NCI-H345 treated with DMSO at 0.1 percent for 48 hours (cell line): ENCODE results near the gene SHOC2.
"Not testable (repeated sequence)": the region's sequence is repeated elsewhere in the genome, so short reads cannot be mapped to it uniquely, and the experiment has no call there.

Experiments
- DNase-seq: peaks from one replicate; lab custom pipeline; 2025; ENCODE audit not compliant: unreplicated experiment; lab: John Stamatoyannopoulos, UW

Gene SHOC2

GRCh38 chr10:110901954-110902819 lies 17.2 kb upstream of the SHOC2 start:
- no peak for DNase-seq

DNA sequence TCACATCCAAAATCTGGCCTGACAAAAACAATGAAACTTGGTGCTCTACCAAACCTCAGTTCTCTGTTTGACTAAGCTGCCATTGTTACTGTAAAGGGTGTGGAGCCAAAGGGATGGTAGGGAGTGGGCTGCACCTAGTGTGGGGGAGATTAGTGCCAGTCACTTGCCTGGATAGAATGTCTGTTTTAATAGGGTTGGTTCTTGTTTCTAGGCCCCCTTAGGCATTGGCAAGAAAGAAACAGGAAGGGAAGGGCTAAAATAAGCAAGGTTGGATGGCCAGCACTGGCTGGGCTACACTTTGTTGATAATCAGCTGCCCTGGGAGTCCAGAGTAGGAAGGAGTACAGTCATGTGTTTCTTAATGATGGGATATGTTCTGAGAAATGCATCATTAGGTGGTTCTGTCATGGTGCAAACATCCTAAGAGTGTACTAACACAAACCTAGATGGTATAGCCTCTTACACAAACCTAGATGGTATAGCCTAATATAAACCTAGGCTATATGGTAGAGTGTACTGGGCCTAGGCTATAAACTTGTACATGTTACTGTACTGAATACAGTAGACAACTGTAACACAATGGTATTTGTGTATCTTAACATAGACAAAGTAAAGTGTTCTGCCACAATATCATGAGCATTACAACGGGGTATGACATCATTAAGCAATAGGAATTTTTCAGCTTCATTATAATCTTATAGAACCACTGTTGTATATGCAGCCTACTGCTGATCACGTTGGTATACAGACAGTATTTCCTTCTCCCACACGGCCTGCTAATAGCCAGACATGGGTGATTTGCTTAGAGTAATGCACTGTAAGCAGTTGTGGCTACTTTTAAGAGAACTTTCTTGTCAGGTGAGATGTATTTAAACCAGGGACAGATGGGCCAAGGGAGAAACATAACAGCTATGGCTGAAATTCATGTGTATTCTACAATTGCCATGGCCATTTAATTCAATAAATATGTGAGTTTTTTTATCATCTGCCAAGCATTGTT lies 15.8 kb upstream of the SHOC2 start:
- no peak for DNase-seq

DNA sequence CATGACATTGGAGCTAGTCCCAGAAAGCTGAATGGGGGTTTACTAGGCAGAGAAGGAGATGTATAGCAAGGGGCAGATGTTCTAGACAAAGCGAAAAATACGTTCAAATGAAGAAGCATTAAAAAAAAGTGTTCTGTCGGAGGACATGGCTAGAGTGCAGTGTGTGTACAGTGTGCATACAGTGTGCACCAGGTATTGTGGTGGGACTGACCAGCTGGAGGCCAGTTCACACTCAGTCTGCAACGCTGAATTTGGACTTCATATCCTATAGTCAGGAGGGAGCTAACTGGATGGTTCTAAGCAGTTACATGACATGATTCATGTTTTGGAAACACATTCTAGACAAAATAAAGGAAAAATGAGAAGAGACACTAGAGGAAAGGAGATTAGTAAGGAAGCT lies 9.3 kb upstream of the SHOC2 start:
- no peak for DNase-seq

GRCh38 chr10:110912374-110912773 lies 7.0 kb upstream of the SHOC2 start:
- DNase-seq: no peak

GRCh38 chr10:110914431-110914830 lies 5.0 kb upstream of the SHOC2 start:
- no peak for DNase-seq

- no peak for DNase-seq
Measured at GRCh38 chr10:110915035-110915434, 4.4 kb upstream of the SHOC2 start.

DNA sequence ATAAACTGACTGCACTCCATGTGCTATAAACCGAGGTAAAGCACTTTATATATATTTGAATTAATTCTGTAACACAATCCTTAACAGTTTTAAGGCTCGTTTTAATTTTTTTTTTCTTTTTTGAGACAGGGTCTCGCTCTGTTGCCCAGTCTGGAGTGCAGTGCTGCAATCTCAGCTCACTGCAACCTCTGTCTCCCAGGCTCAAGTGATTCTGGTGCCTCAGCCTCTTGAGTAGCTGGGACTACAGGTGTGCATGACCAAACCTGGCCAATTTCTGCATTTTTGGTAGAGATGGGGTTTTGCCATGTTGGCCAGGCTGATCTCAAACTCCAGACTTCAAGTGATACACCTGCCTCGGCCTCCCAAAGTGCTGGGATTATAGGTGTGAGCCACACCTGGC lies 3.8 kb upstream of the SHOC2 start:
- DNase-seq: not testable (repeated sequence)

DNA sequence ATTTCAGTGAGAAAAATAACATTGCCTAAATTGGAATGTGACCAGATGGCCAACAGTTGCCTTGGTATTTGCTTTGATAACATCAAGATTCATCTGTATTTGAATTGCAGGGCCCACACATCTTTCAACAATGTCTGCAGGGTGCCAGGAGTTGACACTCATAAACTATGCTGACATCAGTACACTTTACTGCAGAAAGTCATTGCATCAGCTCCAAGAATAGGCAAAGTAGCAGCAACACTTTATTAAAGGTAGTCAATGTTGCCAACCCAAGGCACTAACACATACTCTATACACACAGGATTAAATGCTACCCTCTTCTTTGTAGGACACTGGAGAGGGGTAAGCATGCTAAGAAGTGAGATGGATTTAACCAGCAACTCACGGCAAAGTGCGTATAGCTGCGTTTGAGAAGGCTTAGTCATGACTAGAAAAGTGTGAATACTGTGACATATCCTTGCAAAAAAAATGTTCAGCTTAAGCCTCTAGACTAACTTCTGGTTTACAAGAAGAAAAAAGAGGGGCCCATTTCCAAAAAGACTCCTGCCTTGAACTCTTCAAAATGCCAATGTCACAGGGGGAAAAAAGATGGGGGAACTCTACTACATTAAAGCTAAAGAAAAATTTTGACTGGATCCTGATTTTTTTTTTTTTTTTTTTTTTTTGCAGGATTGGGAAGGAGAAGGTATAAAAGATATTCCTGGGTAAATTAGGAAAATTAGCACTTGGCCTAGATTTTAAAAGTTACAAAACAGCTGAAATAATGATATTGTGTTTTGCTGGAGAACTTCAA lies 2.7 kb upstream of the SHOC2 start:
- DNase-seq: no peak

DNA sequence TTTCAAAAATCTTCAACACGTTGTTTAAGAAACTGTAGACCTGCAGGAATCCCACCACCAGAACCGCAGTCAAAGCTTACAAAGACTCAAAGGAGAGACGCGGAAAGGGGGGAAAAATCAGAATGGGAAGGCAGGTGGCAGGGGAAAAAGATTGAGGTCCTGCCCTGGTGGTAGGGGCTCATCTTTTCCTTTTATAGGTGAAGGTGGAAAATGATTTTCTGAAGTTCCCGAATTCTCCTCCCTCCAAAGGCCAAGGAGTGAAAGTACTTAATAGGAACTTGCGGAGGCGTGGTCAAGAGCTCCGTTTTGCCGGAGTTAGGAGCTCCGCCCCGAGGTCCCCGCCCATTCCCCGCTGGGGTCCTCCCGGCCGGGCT lies 1.1 kb upstream of the SHOC2 start:
- peak; percentile 40 for DNase-seq

- peak; percentile 96 for DNase-seq
Measured at GRCh38 chr10:110918643-110919348, 608 bp upstream of the SHOC2 start, which contains the start of gene BBIP1. Gene BBIP1, minus strand, starts transcription at chr10:110919180. Its CDS starts 1,023 bp downstream, at chr10:110918157.

DNA sequence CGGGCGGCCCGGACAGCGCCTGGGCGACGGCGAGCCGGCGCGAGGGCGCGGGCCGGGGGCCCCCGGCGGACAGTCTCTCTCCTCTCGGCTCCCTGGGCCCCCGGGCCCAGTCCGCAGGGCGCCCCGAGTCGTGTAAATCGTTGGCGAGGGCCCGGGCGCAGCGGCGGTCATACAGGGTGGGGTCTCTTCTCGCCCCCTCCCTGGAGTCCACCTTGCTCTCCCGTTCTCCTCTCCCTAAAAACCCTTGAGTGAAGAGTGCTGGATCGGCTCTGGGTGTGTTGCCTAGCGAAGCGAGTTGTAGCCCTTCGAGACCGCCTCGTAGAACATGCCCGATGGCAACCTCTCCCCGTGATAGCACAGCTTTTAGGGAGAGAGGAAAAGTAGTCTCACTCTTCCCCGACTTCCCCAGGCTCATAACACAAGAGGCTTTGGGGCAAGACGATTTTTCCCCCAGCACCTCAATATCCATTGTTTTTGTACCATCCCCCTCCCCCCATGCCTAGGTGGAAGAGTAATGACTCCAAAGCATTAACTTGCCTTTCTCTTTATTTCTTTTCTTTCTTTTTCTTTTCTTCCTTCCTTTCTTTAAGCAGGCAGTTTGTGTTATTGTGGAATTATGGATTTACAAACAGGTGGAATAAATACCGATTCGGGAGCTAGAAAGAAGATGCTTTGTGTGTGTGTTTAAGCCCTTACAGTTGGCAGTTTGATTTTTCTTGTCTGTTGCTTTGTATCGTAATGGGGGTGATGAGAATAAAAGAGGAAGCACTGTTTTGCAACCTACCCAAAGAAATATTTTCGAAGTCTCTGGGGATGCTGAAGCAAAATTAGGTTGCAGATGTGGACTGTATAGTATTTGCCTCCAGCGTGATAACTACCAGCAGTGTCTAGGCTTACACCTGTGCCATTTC lies 822 bp downstream of the SHOC2 start:
- peak; percentile 8 for DNase-seq

- DNase-seq: no peak
Measured at GRCh38 chr10:110923856-110924493, 4.6 kb downstream of the SHOC2 start.

GRCh38 chr10:110927461-110927860 lies 8.1 kb downstream of the SHOC2 start:
- no peak for DNase-seq

GRCh38 chr10:110931769-110932381 lies 12.5 kb downstream of the SHOC2 start:
- no peak for DNase-seq

DNA sequence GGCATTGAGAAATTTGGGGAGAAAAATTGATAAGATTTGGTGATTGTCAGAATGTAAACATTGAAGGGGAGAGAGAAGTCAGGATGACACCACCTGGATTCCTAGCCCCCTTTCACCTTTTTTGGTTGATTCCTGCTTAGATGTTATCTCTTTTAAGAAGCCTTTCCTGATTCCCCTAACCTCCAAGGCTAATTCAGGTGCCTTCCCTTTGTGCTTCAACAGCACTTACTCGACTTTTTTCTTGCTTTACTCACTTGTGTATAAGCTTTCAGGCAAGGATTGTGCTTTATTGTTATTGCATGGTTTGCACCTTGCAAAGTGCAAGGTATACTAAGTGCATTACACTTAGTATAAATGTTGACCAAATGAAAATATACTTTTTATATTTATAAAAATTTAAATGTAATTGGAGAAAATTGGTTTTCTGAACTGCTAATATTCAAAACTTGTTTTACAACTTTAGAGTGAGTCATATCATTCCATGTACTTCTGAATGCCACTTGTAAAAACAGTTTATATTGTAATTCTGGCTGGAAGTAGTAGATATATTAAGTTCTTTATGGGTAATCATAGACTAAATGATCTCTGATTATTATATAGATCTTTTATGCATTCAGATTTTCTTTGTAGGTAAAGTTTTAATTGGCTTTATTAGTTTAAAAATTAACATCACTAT lies 13.2 kb downstream of the SHOC2 start:
- DNase-seq: no peak

GRCh38 chr10:110936757-110937156 lies 17.4 kb downstream of the SHOC2 start:
- DNase-seq: no peak

DNA sequence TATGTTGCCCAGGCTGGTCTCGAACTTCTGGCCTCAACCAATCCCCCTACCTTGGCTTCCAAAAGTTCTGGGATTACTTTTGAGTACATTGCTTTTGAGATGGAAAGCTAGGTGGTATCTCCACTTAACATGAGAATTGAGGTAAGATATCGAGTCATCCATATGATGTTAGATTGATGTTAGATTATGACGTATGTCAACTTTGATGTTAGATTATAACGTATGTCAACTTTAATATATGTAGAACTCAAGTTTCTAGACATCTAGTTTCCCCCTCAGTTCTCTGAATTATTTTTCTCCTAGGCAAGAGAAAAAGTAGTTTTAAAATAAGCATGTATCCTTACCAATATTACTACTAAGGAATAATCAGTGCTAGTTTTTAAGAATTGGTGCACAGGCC lies 20.0 kb downstream of the SHOC2 start:
- no peak for DNase-seq
